ENCODE results near the gene FAM78B. TPM values are rescaled to one million over a fixed set of nuclear protein-coding genes. Genes with fewer than 3 reads are reported as not detected.

Gene FAM78B
- total RNA-seq, 1 experiment from 2014 or later, result 0.26 TPM

GRCh38 chr1:166082601-166083000, 84.2 kb downstream of the FAM78B start:
- Histone ChIP-seq H3K4me1 (ENCODE audit: insufficient read depth, low read length) (no peaks in the 10 kb centered on the region), H4K20me1 (ENCODE audit: low read length) (no peaks in the 10 kb centered on the region), H3K9me2 (replicated peaks; ENCODE audit: low read length) (no peaks in the 10 kb centered on the region), H3K9me3 (ENCODE audit: low read length) (no peaks in the 10 kb centered on the region), H3K79me2 (ENCODE audit: low read length) (no peaks in the 10 kb centered on the region), H2AFZ (ENCODE audit: low read length) (no peak overlapping the region), H3F3A (ENCODE audit: low read length, unreplicated experiment) (no peaks in the 10 kb centered on the region), H3K27me3 (ENCODE audit: low read length) (no peaks in the 10 kb centered on the region), H3K9ac (ENCODE audit: low read length) (no peak overlapping the region), H3K4me2 (ENCODE audit: low read length) (no peak overlapping the region), H3K4me3 (ENCODE audit: low read length) (no peak overlapping the region), H3K27ac (ENCODE audit: low read length) (no peak overlapping the region), H3K36me3 (ENCODE audit: low read depth, low read length) (no peaks in the 10 kb centered on the region)
- TF ChIP-seq EZH2 (IDR thresholded peaks at IDR 0.05; ENCODE audit: low read length, unreplicated experiment) (no peak), EZH2phosphoT487 (IDR thresholded peaks at IDR 0.05; ENCODE audit: borderline replicate concordance, low read length) (no peak), CTCF (conservative IDR thresholded peaks at IDR 0.05; ENCODE audit: low read depth, low read length) (no peak)
- ChIA-PET POLR2A (ENCODE audit: unreplicated experiment) (no interaction called here), CTCF (no interaction called here)
- intact Hi-C loops (cut with micrococcal nuclease), result no loop called here
- no peak for DNase-seq
- no peak for ATAC-seq
- BruUV-seq (replicated peaks), result no TSS peak

GRCh38 chr1:166080967-166081870, 85.6 kb downstream of the FAM78B start:
- H3K4me1 ChIP-seq (ENCODE audit: insufficient read depth, low read length), result no peaks in the 10 kb centered on the region
- no peaks in the 10 kb centered on the region for H4K20me1 ChIP-seq (ENCODE audit: low read length)
- ATAC-seq (no peak), DNase-seq (no peak)
- no peaks in the 10 kb centered on the region for H3K36me3 ChIP-seq (ENCODE audit: low read depth, low read length)
- H3K4me2 ChIP-seq (ENCODE audit: low read length), result no peak overlapping the region
- no peaks in the 10 kb centered on the region for H3K79me2 ChIP-seq (ENCODE audit: low read length)
- ChIA-PET CTCF (no interaction called here), POLR2A (ENCODE audit: unreplicated experiment) (no interaction called here)
- H3F3A ChIP-seq (ENCODE audit: low read length, unreplicated experiment), result no peaks in the 10 kb centered on the region
- no TSS peak for BruUV-seq (replicated peaks)
- no peak overlapping the region for H3K4me3 ChIP-seq (ENCODE audit: low read length)
- H3K9me2 ChIP-seq (replicated peaks; ENCODE audit: low read length), result no peaks in the 10 kb centered on the region
- no peak overlapping the region for H3K27ac ChIP-seq (ENCODE audit: low read length)
- H3K27me3 ChIP-seq (ENCODE audit: low read length), result no peaks in the 10 kb centered on the region
- no peak for TF ChIP-seq EZH2 (IDR thresholded peaks at IDR 0.05; ENCODE audit: low read length, unreplicated experiment)
- TF ChIP-seq EZH2phosphoT487 (IDR thresholded peaks at IDR 0.05; ENCODE audit: borderline replicate concordance, low read length), result no peak
- TF ChIP-seq CTCF (conservative IDR thresholded peaks at IDR 0.05; ENCODE audit: low read depth, low read length), result no peak
- H3K9ac ChIP-seq (ENCODE audit: low read length), result no peak overlapping the region
- H3K9me3 ChIP-seq (ENCODE audit: low read length), result no peaks in the 10 kb centered on the region
- intact Hi-C loops (cut with micrococcal nuclease), result no loop called here
- no peak overlapping the region for H2AFZ ChIP-seq (ENCODE audit: low read length)

- Histone ChIP-seq H3K27me3 (ENCODE audit: low read length) (no peaks in the 10 kb centered on the region; the same call in 1 of the 2 replicates), H4K20me1 (ENCODE audit: low read length) (no peaks in the 10 kb centered on the region), H3K9me2 (replicated peaks; ENCODE audit: low read length) (no peaks in the 10 kb centered on the region), H3F3A (ENCODE audit: low read length, unreplicated experiment) (no peaks in the 10 kb centered on the region), H3K79me2 (ENCODE audit: low read length) (no peaks in the 10 kb centered on the region), H3K4me1 (ENCODE audit: insufficient read depth, low read length) (no peaks in the 10 kb centered on the region), H2AFZ (ENCODE audit: low read length) (no peak overlapping the region), H3K27ac (ENCODE audit: low read length) (no peak overlapping the region), H3K36me3 (ENCODE audit: low read depth, low read length) (no peaks in the 10 kb centered on the region), H3K4me3 (ENCODE audit: low read length) (no peak overlapping the region), H3K4me2 (ENCODE audit: low read length) (no peak overlapping the region), H3K9ac (ENCODE audit: low read length) (no peak overlapping the region), H3K9me3 (ENCODE audit: low read length) (no peaks in the 10 kb centered on the region)
- no TSS peak for BruUV-seq (replicated peaks)
- ChIA-PET CTCF (no interaction called here), POLR2A (ENCODE audit: unreplicated experiment) (no interaction called here)
- intact Hi-C loops (cut with micrococcal nuclease), result no loop called here
- TF ChIP-seq EZH2phosphoT487 (IDR thresholded peaks at IDR 0.05; ENCODE audit: borderline replicate concordance, low read length) (no peak), CTCF (conservative IDR thresholded peaks at IDR 0.05; ENCODE audit: low read depth, low read length) (no peak), EZH2 (IDR thresholded peaks at IDR 0.05; ENCODE audit: low read length, unreplicated experiment) (no peak)
- no peak for DNase-seq
- no peak for ATAC-seq
These were observed 86.4 kb downstream of the FAM78B start for GRCh38 chr1:166080277-166080966.
